ENCODE results near the gene ARSA. TPM values are rescaled to one million over a fixed set of nuclear protein-coding genes. Genes with fewer than 3 reads are reported as not detected.

Gene ARSA
- total RNA-seq, 4 donors from 2014 or later = 19.9 to 56.1 (median 32.4) TPM

DNA sequence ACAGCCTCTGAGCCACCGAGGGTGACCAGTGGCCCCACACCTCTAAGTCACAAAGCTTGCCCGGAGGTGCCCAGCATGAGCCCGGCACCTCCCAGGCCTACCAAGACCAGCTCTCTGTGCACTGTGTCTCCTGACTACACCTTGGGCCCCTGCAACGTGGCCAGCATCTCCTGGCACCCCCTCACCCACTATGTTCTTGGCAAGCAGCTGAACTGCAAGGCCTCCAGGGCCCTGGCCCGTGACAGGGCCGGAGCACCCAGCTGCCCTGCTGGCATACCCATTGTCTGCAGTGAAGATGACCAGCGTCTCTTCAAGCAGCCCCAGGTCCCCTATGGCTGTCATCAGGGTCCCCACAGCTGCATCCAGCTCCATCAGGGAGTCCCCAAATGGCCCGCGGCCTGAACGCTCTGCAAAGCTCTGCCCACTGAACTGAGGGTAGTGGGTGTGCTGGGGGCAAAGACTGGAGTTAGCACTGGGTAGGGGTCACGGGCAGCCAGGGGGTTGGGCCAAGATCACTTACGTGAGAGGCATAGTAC, 1.6 kb downstream of the ARSA start:
- TF ChIP-seq, protein P1, sequence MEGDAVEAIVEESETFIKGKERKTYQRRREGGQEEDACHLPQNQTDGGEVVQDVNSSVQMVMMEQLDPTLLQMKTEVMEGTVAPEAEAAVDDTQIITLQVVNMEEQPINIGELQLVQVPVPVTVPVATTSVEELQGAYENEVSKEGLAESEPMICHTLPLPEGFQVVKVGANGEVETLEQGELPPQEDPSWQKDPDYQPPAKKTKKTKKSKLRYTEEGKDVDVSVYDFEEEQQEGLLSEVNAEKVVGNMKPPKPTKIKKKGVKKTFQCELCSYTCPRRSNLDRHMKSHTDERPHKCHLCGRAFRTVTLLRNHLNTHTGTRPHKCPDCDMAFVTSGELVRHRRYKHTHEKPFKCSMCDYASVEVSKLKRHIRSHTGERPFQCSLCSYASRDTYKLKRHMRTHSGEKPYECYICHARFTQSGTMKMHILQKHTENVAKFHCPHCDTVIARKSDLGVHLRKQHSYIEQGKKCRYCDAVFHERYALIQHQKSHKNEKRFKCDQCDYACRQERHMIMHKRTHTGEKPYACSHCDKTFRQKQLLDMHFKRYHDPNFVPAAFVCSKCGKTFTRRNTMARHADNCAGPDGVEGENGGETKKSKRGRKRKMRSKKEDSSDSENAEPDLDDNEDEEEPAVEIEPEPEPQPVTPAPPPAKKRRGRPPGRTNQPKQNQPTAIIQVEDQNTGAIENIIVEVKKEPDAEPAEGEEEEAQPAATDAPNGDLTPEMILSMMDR (IDR thresholded peaks at IDR 0.05; ENCODE audit: low read depth) = no peak

GRCh38 chr22:50625568-50626313, 2.2 kb downstream of the ARSA start:
- TF ChIP-seq, protein P1 (IDR thresholded peaks at IDR 0.05; ENCODE audit: low read depth) = no peak

GRCh38 chr22:50625131-50625567, 2.8 kb downstream of the ARSA start:
- TF ChIP-seq, protein P1 (IDR thresholded peaks at IDR 0.05; ENCODE audit: low read depth) = no peak

GRCh38 chr22:50624347-50625130, 3.4 kb downstream of the ARSA start:
- TF ChIP-seq, protein P1 (IDR thresholded peaks at IDR 0.05; ENCODE audit: low read depth) = no peak

GRCh38 chr22:50622723-50623327, 5.1 kb downstream of the ARSA start:
- TF ChIP-seq, protein P1 (IDR thresholded peaks at IDR 0.05; ENCODE audit: low read depth) = no peak

DNA sequence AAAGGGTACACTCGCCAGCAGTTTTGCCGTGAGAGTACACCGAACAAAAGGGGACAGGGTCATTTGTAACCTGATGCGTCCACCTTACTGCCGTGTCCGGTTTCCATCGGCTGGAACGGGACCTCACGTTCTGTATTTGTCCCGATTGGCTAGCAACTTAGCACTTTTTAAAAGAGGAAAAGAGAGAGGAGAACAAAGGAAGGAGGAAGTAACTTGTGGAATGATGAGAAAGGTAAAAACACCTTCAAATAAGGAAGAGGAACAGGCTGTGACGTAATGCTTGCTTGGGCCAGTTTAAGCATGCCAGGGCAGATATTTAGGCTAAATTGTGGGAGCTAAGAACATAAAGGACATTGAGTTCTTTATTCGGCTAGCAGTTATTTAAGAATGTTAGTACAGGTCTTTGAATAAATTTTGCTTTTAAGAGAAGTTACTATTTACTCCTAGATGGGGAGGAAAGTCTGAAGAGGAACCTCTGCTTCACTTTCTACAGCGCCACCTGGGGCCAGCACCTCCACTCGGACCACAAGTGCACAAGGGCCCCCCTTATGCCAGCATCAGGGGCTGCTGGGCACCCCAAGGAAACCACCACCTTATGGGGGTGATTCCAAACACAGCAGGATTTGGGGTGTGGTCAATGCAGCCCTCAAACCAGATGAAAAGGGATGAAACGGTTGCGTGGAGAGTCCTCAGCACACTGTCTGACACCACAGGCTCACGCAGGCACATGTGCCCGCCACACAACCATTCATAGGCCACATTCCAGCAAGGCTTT, 5.8 kb downstream of the ARSA start:
- TF ChIP-seq, protein P1 (IDR thresholded peaks at IDR 0.05; ENCODE audit: low read depth) = no peak

Measured in subcutaneous adipose tissue (tissue), 4 donors.